Hippocampal formation (tissue), 2 donors: ENCODE data around the gene AK5.

Experiments
- DNase-seq, 2 donors: peaks; one replicate each; lab custom pipeline; 2025; lab: John Stamatoyannopoulos, UW

The AK5 gene

GRCh38 chr1:77446841-77447555, 165.2 kb downstream of the AK5 start:
- DNase-seq: no peak

GRCh38 chr1:77447669-77448068, 165.8 kb downstream of the AK5 start:
- no peak for DNase-seq

GRCh38 chr1:77459881-77460280, 178.1 kb downstream of the AK5 start:
- no peak for DNase-seq

GRCh38 chr1:77461691-77462090, 179.9 kb downstream of the AK5 start:
- no peak for DNase-seq

- no peak for DNase-seq
Observed at GRCh38 chr1:77463216-77463615, 181.4 kb downstream of the AK5 start.

- no peak for DNase-seq
Observed at GRCh38 chr1:77465139-77465538, 183.3 kb downstream of the AK5 start.

- DNase-seq: no peak
Observed at GRCh38 chr1:77465922-77466321, 184.1 kb downstream of the AK5 start.

- DNase-seq: peak in 1 of 2 donors; percentile 78
Observed at GRCh38 chr1:77467021-77467595, 185.3 kb downstream of the AK5 start.

GRCh38 chr1:77467741-77468140, 185.9 kb downstream of the AK5 start:
- no peak for DNase-seq

GRCh38 chr1:77468257-77468948, 186.6 kb downstream of the AK5 start:
- DNase-seq: no peak

- DNase-seq: no peak
Observed at GRCh38 chr1:77468949-77469710, 187.3 kb downstream of the AK5 start.

GRCh38 chr1:77471691-77472090, 189.9 kb downstream of the AK5 start:
- DNase-seq: no peak

- DNase-seq: no peak
Observed at GRCh38 chr1:77473690-77474089, 191.9 kb downstream of the AK5 start.

GRCh38 chr1:77475641-77476040, 193.8 kb downstream of the AK5 start:
- DNase-seq: no peak

GRCh38 chr1:77476475-77476874, 194.7 kb downstream of the AK5 start:
- DNase-seq: no peak

GRCh38 chr1:77484334-77484733, 202.5 kb downstream of the AK5 start:
- no peak for DNase-seq

GRCh38 chr1:77484926-77485325, 203.1 kb downstream of the AK5 start:
- no peak for DNase-seq

GRCh38 chr1:77487631-77488030, 205.8 kb downstream of the AK5 start:
- no peak for DNase-seq

GRCh38 chr1:77489910-77490309, 208.1 kb downstream of the AK5 start:
- DNase-seq: no peak

GRCh38 chr1:77494026-77494425, 212.2 kb downstream of the AK5 start:
- DNase-seq: no peak

- no peak for DNase-seq
Observed at GRCh38 chr1:77498918-77499317, 217.1 kb downstream of the AK5 start.

GRCh38 chr1:77499466-77499865, 217.6 kb downstream of the AK5 start:
- DNase-seq: no peak

GRCh38 chr1:77504986-77505385, 223.2 kb downstream of the AK5 start:
- no peak for DNase-seq
